ENCODE data around the gene SLC15A5.

Gene SLC15A5

GRCh38 chr12:16266085-16266484 lies 11.4 kb downstream of the SLC15A5 start:
- in situ Hi-C loops (cut with HindIII; ENCODE audit: low sequenced_read_pairs) = no loop called here

- in situ Hi-C loops (cut with HindIII; ENCODE audit: low sequenced_read_pairs) = no loop called here
These were observed 15.5 kb downstream of the SLC15A5 start for GRCh38 chr12:16261944-16262475.

- in situ Hi-C loops (cut with HindIII; ENCODE audit: low sequenced_read_pairs) = no loop called here
These were observed 17.3 kb downstream of the SLC15A5 start for GRCh38 chr12:16260206-16260605.

- in situ Hi-C loops (cut with HindIII; ENCODE audit: low sequenced_read_pairs) = no loop called here
These were observed 18.5 kb downstream of the SLC15A5 start for GRCh38 chr12:16258963-16259362.

GRCh38 chr12:16246264-16246663 lies 31.2 kb downstream of the SLC15A5 start:
- in situ Hi-C loops (cut with HindIII; ENCODE audit: low sequenced_read_pairs) = no loop called here

- in situ Hi-C loops (cut with HindIII; ENCODE audit: low sequenced_read_pairs) = no loop called here
These were observed 32.3 kb downstream of the SLC15A5 start for GRCh38 chr12:16245209-16245608.

- in situ Hi-C loops (cut with HindIII; ENCODE audit: low sequenced_read_pairs) = no loop called here
These were observed 33.7 kb downstream of the SLC15A5 start for GRCh38 chr12:16243487-16244412.

GRCh38 chr12:16241346-16241745 lies 36.1 kb downstream of the SLC15A5 start:
- in situ Hi-C loops (cut with HindIII; ENCODE audit: low sequenced_read_pairs) = no loop called here

- in situ Hi-C loops (cut with HindIII; ENCODE audit: low sequenced_read_pairs) = no loop called here
These were observed 38.8 kb downstream of the SLC15A5 start for GRCh38 chr12:16238661-16239060.

GRCh38 chr12:16229676-16230075 lies 47.8 kb downstream of the SLC15A5 start:
- in situ Hi-C loops (cut with HindIII; ENCODE audit: low sequenced_read_pairs) = no loop called here

- in situ Hi-C loops (cut with HindIII; ENCODE audit: low sequenced_read_pairs) = no loop called here
These were observed 49.4 kb downstream of the SLC15A5 start for GRCh38 chr12:16228067-16228466.

GRCh38 chr12:16225692-16226091 lies 51.8 kb downstream of the SLC15A5 start:
- in situ Hi-C loops (cut with HindIII; ENCODE audit: low sequenced_read_pairs) = no loop called here

GRCh38 chr12:16224196-16224595 lies 53.3 kb downstream of the SLC15A5 start:
- in situ Hi-C loops (cut with HindIII; ENCODE audit: low sequenced_read_pairs) = no loop called here

GRCh38 chr12:16221776-16222175 lies 55.7 kb downstream of the SLC15A5 start:
- in situ Hi-C loops (cut with HindIII; ENCODE audit: low sequenced_read_pairs) = no loop called here

- in situ Hi-C loops (cut with HindIII; ENCODE audit: low sequenced_read_pairs) = no loop called here
These were observed 57.4 kb downstream of the SLC15A5 start for GRCh38 chr12:16220120-16220519.

GRCh38 chr12:16218934-16219751 lies 58.3 kb downstream of the SLC15A5 start:
- in situ Hi-C loops (cut with HindIII; ENCODE audit: low sequenced_read_pairs) = no loop called here

GRCh38 chr12:16218234-16218633 lies 59.3 kb downstream of the SLC15A5 start:
- in situ Hi-C loops (cut with HindIII; ENCODE audit: low sequenced_read_pairs) = no loop called here

GRCh38 chr12:16211731-16212130 lies 65.8 kb downstream of the SLC15A5 start:
- in situ Hi-C loops (cut with HindIII; ENCODE audit: low sequenced_read_pairs) = no loop called here

GRCh38 chr12:16198884-16199283 lies 78.6 kb downstream of the SLC15A5 start:
- in situ Hi-C loops (cut with HindIII; ENCODE audit: low sequenced_read_pairs) = no loop called here

- in situ Hi-C loops (cut with HindIII; ENCODE audit: low sequenced_read_pairs) = no loop called here
These were observed 79.9 kb downstream of the SLC15A5 start for GRCh38 chr12:16197600-16197999.

GRCh38 chr12:16189849-16190248 lies 87.6 kb downstream of the SLC15A5 start:
- in situ Hi-C loops (cut with HindIII; ENCODE audit: low sequenced_read_pairs) = no loop called here

- in situ Hi-C loops (cut with HindIII; ENCODE audit: low sequenced_read_pairs) = no loop called here
These were observed 89.8 kb downstream of the SLC15A5 start for GRCh38 chr12:16187660-16188059.

All from endothelial cell of hepatic sinusoid (primary cell).